ENCODE results near the gene RTP2. TPM values are rescaled to one million over a fixed set of nuclear protein-coding genes. Genes with fewer than 3 reads are reported as not detected.

The RTP2 gene
- total and polyA plus RNA-seq, 2 donors (not counting 1 experiment from before 2014, with no cell fraction given): not detected

GRCh38 chr3:187742351-187743171, 40.2 kb upstream of the RTP2 start:
- H3K4me2 ChIP-seq (replicated peaks; ENCODE audit: low read depth, low read length, poor library complexity, severe bottlenecking): peak overlapping the region; percentile 98
- peak overlapping the region; percentile 86 for H3K27ac Mint-ChIP-seq
- H3K4me1 ChIP-seq (ENCODE audit: control insufficient read depth in 2 of 2, insufficient read depth in 2 of 2, low read length in 2 of 2): peaks cover 35 to 64% of the 10 kb centered on the region in 2 donors
- peak overlapping the region; percentile 67 to 94 (median 78) for H3K4me3 ChIP-seq (ENCODE audit: control extremely low read depth in 1 of 5, extremely low read depth in 1 of 5, insufficient read depth in 1 of 5, low read depth in 2 of 5, low read length in 4 of 5)
- H3K36me3 ChIP-seq (replicated peaks in 1 of 2; ENCODE audit: control extremely low read depth in 1 of 2, control insufficient read depth in 1 of 2, extremely low read depth in 1 of 2, insufficient read depth in 2 of 2, low read length in 1 of 2): no peaks in the 10 kb centered on the region
- peak overlapping the region; percentile 93 for H3K9ac ChIP-seq (ENCODE audit: low read length)
- CTCF ChIA-PET: interaction anchor here (0.6 to 9.2 kb wide), 20 partner anchors 195 to 1212 kb away, joined by 3 to 182 read pairs (median 4); no protein-coding TSS in a partner anchor
- ATAC-seq (ENCODE audit: low read depth) (no peak), DNase-seq (peak; percentile 57)
- H2AFZ ChIP-seq (ENCODE audit: insufficient read depth, low read depth, low read length, poor library complexity, severe bottlenecking): no peak overlapping the region
- H3K4me3 Mint-ChIP-seq: peak overlapping the region; percentile 97
- intact Hi-C loops (cut with micrococcal nuclease): loop anchor here (1.0 to 10.0 kb wide), 9 partner anchors 442 to 1125 kb away; no protein-coding TSS in a partner anchor
- TF ChIP-seq CTCF (IDR thresholded peaks at IDR 0.05) (peak; percentile 1), EZH2 (IDR thresholded peaks at IDR 0.05; ENCODE audit: borderline replicate concordance, insufficient read depth, low read depth, low read length, poor library complexity, severe bottlenecking) (no peak)
- H3K9me3 ChIP-seq (ENCODE audit: control extremely low read depth in 1 of 3, control insufficient read depth in 2 of 3, insufficient read depth in 1 of 3, low read length in 2 of 3): no peaks in the 10 kb centered on the region
- H3K27ac ChIP-seq (ENCODE audit: low read length in 2 of 2): peak overlapping the region in 1 of 2 donors; percentile 39
- no peaks in the 10 kb centered on the region for H3K27me3 Mint-ChIP-seq
- POLR2A ChIA-PET: interaction anchor here (0.6 to 0.7 kb wide), 3 partner anchors 656 to 1050 kb away, joined by 3 to 4 read pairs (median 3); no protein-coding TSS in a partner anchor
- peaks cover 28% of the 10 kb centered on the region for H4K20me1 ChIP-seq (ENCODE audit: control insufficient read depth, insufficient read depth, low read length, poor library complexity, severe bottlenecking)
- no CpG with 5 or more reads among the region's 13 CpGs for WGBS (ENCODE audit: insufficient coverage)
- peaks cover 68% of the 10 kb centered on the region for H3K4me1 Mint-ChIP-seq
- no peaks in the 10 kb centered on the region for H3K27me3 ChIP-seq (replicated peaks in 1 of 4; ENCODE audit: control extremely low read depth in 1 of 4, control insufficient read depth in 3 of 4, insufficient read depth in 4 of 4, low read length in 3 of 4)
- H3K9me3 Mint-ChIP-seq (ENCODE audit: insufficient read depth): no peaks in the 10 kb centered on the region
- peaks cover 55% of the 10 kb centered on the region for H3K79me2 ChIP-seq (ENCODE audit: control insufficient read depth, insufficient read depth, low read length)

Data from B cell (primary cell).